ENCODE results near the gene POLR2C.
A peak's percentile ranks its signal among the peaks of the same experiment; 100 is the strongest.

Gene POLR2C

GRCh38 chr16:57471209-57471608 is 8.7 kb downstream of the POLR2C start:
- DNase-seq: no peak
- TF ChIP-seq POLR2A (IDR thresholded peaks at IDR 0.05; ENCODE audit: low read length): no peak
- TF ChIP-seq GATA1 (IDR thresholded peaks at IDR 0.05; ENCODE audit: low read depth, low read length): no peak

- TF ChIP-seq GATA1 (IDR thresholded peaks at IDR 0.05; ENCODE audit: low read depth, low read length) (no peak), POLR2A (IDR thresholded peaks at IDR 0.05; ENCODE audit: low read length) (no peak)
- no peak for DNase-seq
These were observed 9.6 kb downstream of the POLR2C start for GRCh38 chr16:57471852-57472664.

GRCh38 chr16:57472665-57473060 is 10.2 kb downstream of the POLR2C start:
- TF ChIP-seq GATA1 (IDR thresholded peaks at IDR 0.05; ENCODE audit: low read depth, low read length) (no peak), POLR2A (IDR thresholded peaks at IDR 0.05; ENCODE audit: low read length) (no peak)
- no peak for DNase-seq

DNA sequence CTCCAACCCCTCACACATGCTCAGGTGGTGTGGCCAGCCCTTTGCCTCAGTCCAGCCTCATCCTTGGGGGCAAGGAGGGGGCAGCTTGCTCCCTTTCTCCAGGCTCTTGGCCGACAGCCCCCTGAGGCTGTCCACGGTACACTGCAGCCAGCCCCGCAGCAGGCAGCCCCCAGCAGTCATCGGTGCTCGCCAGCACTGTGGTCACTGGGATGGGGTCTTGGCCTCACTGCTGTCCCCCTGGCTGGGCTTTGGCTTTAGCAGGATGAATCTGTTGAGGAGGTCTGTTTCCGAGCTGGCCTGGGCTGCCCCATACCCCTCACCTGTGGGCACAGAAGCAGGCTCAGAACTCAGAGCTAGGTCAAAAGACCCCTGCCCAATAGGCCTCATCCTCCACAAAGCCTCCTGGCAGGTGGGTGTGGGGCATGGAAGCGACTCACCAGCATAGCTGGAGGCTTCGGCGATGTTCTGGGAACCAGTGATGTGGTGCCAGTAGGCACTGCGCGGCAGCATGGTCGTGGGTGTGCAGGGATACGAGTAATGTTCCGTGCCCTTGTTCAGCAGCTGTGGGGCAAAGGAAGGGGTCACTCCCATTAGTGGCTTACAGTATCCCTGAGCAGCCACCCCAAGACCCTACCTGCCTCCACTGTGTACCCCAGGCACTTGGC is 10.8 kb downstream of the POLR2C start:
- TF ChIP-seq GATA1 (IDR thresholded peaks at IDR 0.05; ENCODE audit: low read depth, low read length) (no peak), POLR2A (IDR thresholded peaks at IDR 0.05; ENCODE audit: low read length) (peak; percentile 23)
- DNase-seq: no peak

DNA sequence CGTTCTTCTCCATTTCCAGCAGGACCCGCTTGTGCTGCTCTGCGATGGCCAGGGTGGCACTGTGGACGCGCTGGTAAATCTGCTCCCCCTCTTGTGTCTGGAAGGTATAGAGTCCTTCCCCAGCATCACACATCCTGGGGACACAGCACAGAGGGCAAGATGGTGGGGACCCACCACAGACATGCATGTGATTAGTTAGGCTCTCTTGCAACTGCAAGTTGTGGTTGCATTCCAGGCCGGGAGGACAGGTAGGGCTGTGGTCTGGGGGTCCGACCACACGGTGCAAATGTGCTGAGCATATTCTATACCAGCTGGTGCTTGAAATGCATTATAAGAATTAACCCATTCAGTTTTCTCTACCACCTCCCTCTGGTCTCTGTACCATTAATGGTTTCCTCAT is 11.4 kb downstream of the POLR2C start:
- TF ChIP-seq GATA1 (IDR thresholded peaks at IDR 0.05; ENCODE audit: low read depth, low read length): no peak
- TF ChIP-seq POLR2A (IDR thresholded peaks at IDR 0.05; ENCODE audit: low read length): no peak
- DNase-seq: no peak

DNA sequence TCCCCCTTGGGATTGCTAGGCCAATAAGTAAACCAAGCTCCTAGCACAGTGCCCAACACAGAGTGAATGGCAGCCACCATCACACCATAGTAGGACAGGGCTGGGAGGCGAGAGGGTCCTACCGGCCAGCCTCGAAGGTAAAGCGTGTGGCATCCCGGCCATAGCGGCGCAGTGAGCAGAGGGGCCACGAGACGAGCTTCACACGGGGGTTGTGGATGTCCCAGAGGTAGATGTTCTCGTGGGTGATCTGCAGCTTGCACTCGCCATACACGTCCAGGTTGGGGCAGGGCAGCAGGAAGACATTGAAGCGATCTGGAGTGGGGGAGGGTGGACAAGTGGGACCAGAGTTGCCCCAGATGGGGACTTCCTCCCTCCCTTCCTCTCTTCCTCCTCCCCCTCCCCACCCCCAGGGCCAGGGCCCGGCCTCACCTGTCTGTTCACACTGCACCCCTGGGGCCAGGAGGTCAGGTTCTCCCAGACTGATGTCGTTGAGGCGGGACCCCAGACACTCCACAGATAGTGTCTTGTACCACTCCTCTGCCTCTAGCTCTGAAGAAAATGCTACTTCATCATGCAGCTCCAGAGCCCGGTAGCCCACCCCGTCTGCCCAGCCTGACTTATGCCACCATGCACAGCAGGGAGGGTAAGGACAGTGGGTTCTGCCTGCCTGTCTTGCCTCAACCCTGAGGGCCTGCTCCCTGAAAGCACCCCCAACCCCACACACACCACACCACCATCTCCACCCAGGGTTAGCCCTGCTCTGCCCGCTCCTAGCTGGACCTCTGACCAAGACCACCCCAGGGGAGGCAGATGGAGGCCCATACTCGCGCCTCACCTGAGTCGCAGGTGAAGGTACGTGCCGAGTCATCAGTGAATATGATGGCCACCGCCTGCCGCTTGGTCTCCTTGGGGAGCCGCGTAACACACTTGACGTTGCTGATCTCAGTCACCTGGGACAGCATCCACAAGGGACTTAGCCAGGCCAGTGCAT is 12.5 kb downstream of the POLR2C start:
- TF ChIP-seq GATA1 (IDR thresholded peaks at IDR 0.05; ENCODE audit: low read depth, low read length): no peak
- TF ChIP-seq POLR2A (IDR thresholded peaks at IDR 0.05; ENCODE audit: low read length): no peak
- DNase-seq: no peak

DNA sequence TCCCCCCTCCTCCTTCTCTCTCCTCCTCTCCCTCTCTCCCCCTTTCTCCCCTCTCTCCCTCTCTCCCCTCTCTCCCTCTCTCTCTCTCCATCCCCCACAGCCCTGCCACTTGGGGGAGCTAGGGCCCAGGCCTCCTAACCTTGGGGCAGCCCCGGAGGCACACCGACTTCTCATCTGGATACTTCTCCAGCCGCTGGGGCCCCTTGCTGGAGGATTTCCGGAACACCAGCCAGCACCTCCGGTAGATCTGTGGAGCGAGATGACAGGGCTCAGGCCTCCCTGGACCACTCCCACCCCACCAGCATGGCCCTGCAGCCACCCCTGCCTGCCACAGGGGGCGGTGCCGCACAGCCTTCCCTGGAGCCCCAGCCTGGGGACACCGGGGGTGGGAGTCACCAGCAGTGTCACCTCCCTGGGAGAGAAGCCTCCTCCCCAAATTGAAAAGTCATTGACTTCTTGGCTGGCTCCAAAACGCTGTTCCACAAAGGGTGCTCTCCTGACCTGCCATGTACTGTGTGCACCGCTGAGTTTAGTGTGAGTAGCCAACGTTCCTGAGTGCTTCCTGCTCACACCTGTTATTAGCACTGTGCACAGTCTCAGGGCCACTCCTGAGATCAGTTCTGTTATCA is 13.3 kb downstream of the POLR2C start:
- TF ChIP-seq POLR2A (IDR thresholded peaks at IDR 0.05; ENCODE audit: low read length): no peak
- TF ChIP-seq GATA1 (IDR thresholded peaks at IDR 0.05; ENCODE audit: low read depth, low read length): no peak
- DNase-seq: peak; percentile 56 to 61

- TF ChIP-seq POLR2A (IDR thresholded peaks at IDR 0.05; ENCODE audit: low read length) (no peak), GATA1 (IDR thresholded peaks at IDR 0.05; ENCODE audit: low read depth, low read length) (no peak)
- DNase-seq: peak in 1 of 2 experiments; percentile 16
These were observed 14.3 kb downstream of the POLR2C start for GRCh38 chr16:57476546-57477410.

DNA sequence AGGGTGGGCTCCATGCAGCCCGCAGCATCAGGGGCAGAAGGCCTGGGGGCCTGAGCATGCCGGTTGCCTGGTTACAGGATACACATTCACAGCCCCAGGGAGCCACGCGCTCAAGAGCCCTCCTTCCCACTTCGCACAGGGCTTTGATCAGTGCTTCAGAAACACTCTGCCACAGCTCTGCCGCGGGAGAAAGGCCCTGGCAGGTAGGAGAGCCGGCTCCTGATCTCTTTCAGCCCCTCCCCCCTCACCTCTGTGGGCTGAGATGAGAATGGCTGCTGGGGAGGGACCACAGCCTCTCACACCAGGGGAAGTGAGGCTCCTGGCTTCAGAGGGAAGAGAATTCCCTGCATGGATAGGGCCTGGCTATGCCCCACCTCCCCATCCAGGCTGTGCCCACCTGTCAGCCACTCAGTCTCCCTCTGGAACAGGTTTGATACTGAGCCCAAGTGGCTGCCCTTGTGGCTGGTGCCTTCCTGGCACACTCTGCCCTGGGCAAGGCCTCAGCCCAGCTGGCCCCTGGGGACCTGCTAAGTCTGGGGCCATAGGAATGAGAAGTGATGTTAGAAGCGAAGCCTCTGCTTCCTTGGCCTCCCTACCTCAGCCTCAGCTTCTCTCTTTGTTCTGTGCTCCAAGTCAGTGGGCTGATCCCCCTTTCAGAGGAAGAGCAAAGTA is 15.2 kb downstream of the POLR2C start:
- DNase-seq: no peak
- TF ChIP-seq GATA1 (IDR thresholded peaks at IDR 0.05; ENCODE audit: low read depth, low read length) (no peak), POLR2A (IDR thresholded peaks at IDR 0.05; ENCODE audit: low read length) (no peak)

DNA sequence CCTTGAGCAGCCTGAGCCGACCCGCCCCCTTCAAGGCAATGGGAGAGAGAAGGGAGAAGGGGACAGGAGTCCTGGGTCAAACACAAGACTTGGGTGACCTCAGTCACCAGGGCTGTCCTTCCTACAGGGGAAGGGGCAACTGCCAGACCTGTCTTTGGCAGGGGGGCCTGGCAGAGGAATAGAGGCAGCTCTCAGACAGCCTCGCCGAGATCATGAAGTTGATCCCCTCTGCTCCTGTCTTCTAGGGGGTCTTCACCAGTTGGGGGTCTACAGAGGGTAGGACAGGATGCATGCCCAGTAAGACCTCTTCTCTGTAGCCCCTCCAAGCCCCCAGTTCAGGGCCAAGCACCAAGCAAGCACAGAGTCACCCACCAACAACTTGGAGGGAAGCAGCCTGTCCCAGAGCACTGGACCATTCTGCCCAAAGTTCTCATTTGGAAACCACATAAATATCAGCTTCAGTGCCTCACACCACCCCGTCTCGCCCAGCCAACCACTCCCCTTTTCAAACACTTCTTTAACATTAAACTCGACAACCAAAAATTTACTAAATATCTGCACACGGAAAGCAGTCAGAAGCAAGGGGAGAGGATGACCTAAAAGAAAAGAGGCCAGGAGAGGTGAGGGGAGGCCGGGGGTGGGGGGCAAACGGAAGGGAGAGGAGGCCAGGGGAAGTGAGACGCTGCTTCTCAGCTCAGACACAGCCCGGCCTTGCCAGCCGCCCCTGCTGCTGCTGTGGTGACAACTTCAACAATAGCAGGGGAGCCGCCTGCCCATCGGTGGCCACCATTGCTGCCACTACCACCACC is 16.1 kb downstream of the POLR2C start:
- TF ChIP-seq POLR2A (IDR thresholded peaks at IDR 0.05; ENCODE audit: low read length): no peak
- DNase-seq: no peak

GRCh38 chr16:57479205-57479975 is 16.9 kb downstream of the POLR2C start:
- DNase-seq: no peak
- TF ChIP-seq POLR2A (IDR thresholded peaks at IDR 0.05; ENCODE audit: low read length) (no peak), GATA1 (IDR thresholded peaks at IDR 0.05; ENCODE audit: low read depth, low read length) (no peak)
